ENCODE results near the gene SLC26A11. TPM values are rescaled to one million over a fixed set of nuclear protein-coding genes. Genes with fewer than 3 reads are reported as not detected.

Gene SLC26A11
- total and polyA plus RNA-seq, 2 donors from 2014 or later = 11.3 to 24.5 TPM

- Histone ChIP-seq H3K9ac (ENCODE audit: low read length in 3 of 3) (no peak overlapping the region), H3K4me1 (ENCODE audit: control insufficient read depth in 2 of 3, insufficient read depth in 2 of 3, low read depth in 1 of 3, low read length in 3 of 3) (peaks cover 0 to 7% (median 2%) of the 10 kb centered on the region in 3 donors), H3K9me3 (ENCODE audit: control insufficient read depth in 2 of 3, insufficient read depth in 1 of 3, low read length in 3 of 3) (no peaks in the 10 kb centered on the region), H3K27ac (ENCODE audit: low read depth in 2 of 2, low read length in 2 of 2) (no peak overlapping the region), H3K36me3 (ENCODE audit: control insufficient read depth in 2 of 3, insufficient read depth in 3 of 3, low read length in 3 of 3) (no peaks in the 10 kb centered on the region), H3K27me3 (ENCODE audit: control insufficient read depth, insufficient read depth, low read length) (no peaks in the 10 kb centered on the region), H3K4me3 (ENCODE audit: low read length in 3 of 3) (no peak overlapping the region)
- intact Hi-C loops (cut with DNase I) = no loop called here
- DNase-seq (no peak), FAIRE-seq (no peak)
- TF ChIP-seq CTCF (IDR thresholded peaks at IDR 0.05; ENCODE audit: borderline replicate concordance, extremely low read depth, insufficient read depth) = no peak
These were observed 33.1 kb upstream of the SLC26A11 start for GRCh38 chr17:80187090-80187489.

GRCh38 chr17:80187515-80187941 lies 32.7 kb upstream of the SLC26A11 start:
- no peak for FAIRE-seq
- no peaks in the 10 kb centered on the region for H3K9me3 ChIP-seq (ENCODE audit: control insufficient read depth in 2 of 3, insufficient read depth in 1 of 3, low read length in 3 of 3)
- no peak overlapping the region for H3K9ac ChIP-seq (ENCODE audit: low read length in 3 of 3)
- H3K4me1 ChIP-seq (ENCODE audit: control insufficient read depth in 2 of 3, insufficient read depth in 2 of 3, low read depth in 1 of 3, low read length in 3 of 3) = peaks cover 0 to 7% (median 2%) of the 10 kb centered on the region in 3 donors
- H3K27me3 ChIP-seq (ENCODE audit: control insufficient read depth, insufficient read depth, low read length) = no peaks in the 10 kb centered on the region
- peak in 1 of 5 donors; percentile 87 for DNase-seq
- H3K27ac ChIP-seq (ENCODE audit: low read depth in 2 of 2, low read length in 2 of 2) = no peak overlapping the region
- no peak for TF ChIP-seq CTCF (IDR thresholded peaks at IDR 0.05; ENCODE audit: borderline replicate concordance, extremely low read depth, insufficient read depth)
- peak overlapping the region in 1 of 3 donors; percentile 13 for H3K4me3 ChIP-seq (ENCODE audit: low read length in 3 of 3)
- H3K36me3 ChIP-seq (ENCODE audit: control insufficient read depth in 2 of 3, insufficient read depth in 3 of 3, low read length in 3 of 3) = no peaks in the 10 kb centered on the region
- intact Hi-C loops (cut with DNase I) = no loop called here

- Histone ChIP-seq H3K4me1 (ENCODE audit: control insufficient read depth in 2 of 3, insufficient read depth in 2 of 3, low read depth in 1 of 3, low read length in 3 of 3) (peaks cover 0 to 7% (median 2%) of the 10 kb centered on the region in 3 donors), H3K9me3 (ENCODE audit: control insufficient read depth in 2 of 3, insufficient read depth in 1 of 3, low read length in 3 of 3) (no peaks in the 10 kb centered on the region), H3K27ac (ENCODE audit: low read depth in 2 of 2, low read length in 2 of 2) (no peak overlapping the region), H3K36me3 (ENCODE audit: control insufficient read depth in 2 of 3, insufficient read depth in 3 of 3, low read length in 3 of 3) (no peaks in the 10 kb centered on the region), H3K9ac (ENCODE audit: low read length in 3 of 3) (no peak overlapping the region), H3K27me3 (ENCODE audit: control insufficient read depth, insufficient read depth, low read length) (no peaks in the 10 kb centered on the region), H3K4me3 (ENCODE audit: low read length in 3 of 3) (peak overlapping the region in 1 of 3 donors; percentile 6)
- no peak for FAIRE-seq
- intact Hi-C loops (cut with DNase I) = no loop called here
- peak in 4 of 5 donors; percentile 71 to 77 (median 75) for DNase-seq
- TF ChIP-seq CTCF (IDR thresholded peaks at IDR 0.05; ENCODE audit: borderline replicate concordance, extremely low read depth, insufficient read depth) = no peak
These were observed 30.6 kb upstream of the SLC26A11 start for GRCh38 chr17:80189611-80190010.

- H3K4me1 ChIP-seq (ENCODE audit: control insufficient read depth in 2 of 3, insufficient read depth in 2 of 3, low read depth in 1 of 3, low read length in 3 of 3) = peaks cover 0 to 7% (median 2%) of the 10 kb centered on the region in 3 donors
- no peak overlapping the region for H3K27ac ChIP-seq (ENCODE audit: low read depth in 2 of 2, low read length in 2 of 2)
- intact Hi-C loops (cut with DNase I) = no loop called here
- H3K27me3 ChIP-seq (ENCODE audit: control insufficient read depth, insufficient read depth, low read length) = no peaks in the 10 kb centered on the region
- TF ChIP-seq CTCF (IDR thresholded peaks at IDR 0.05; ENCODE audit: borderline replicate concordance, extremely low read depth, insufficient read depth) = no peak
- no peak overlapping the region for H3K9ac ChIP-seq (ENCODE audit: low read length in 3 of 3)
- no peaks in the 10 kb centered on the region for H3K9me3 ChIP-seq (ENCODE audit: control insufficient read depth in 2 of 3, insufficient read depth in 1 of 3, low read length in 3 of 3)
- no peaks in the 10 kb centered on the region for H3K36me3 ChIP-seq (ENCODE audit: control insufficient read depth in 2 of 3, insufficient read depth in 3 of 3, low read length in 3 of 3)
- FAIRE-seq = no peak
- no peak for DNase-seq
- H3K4me3 ChIP-seq (ENCODE audit: low read length in 3 of 3) = no peak overlapping the region
These were observed 29.5 kb upstream of the SLC26A11 start for GRCh38 chr17:80190716-80191115.

Measured in kidney (tissue), 14 donors.